GM19193 (cell line): ENCODE measurements around the gene FARP2.

Experiments
- POLR2A ChIP-seq: IDR thresholded peaks from 4 replicates; pipeline ENCODE4 v1.6.1; 2011; ENCODE audit not compliant: insufficient read depth, insufficient read length; ENCODE audit errors: extremely low read depth

The FARP2 gene, protein sequence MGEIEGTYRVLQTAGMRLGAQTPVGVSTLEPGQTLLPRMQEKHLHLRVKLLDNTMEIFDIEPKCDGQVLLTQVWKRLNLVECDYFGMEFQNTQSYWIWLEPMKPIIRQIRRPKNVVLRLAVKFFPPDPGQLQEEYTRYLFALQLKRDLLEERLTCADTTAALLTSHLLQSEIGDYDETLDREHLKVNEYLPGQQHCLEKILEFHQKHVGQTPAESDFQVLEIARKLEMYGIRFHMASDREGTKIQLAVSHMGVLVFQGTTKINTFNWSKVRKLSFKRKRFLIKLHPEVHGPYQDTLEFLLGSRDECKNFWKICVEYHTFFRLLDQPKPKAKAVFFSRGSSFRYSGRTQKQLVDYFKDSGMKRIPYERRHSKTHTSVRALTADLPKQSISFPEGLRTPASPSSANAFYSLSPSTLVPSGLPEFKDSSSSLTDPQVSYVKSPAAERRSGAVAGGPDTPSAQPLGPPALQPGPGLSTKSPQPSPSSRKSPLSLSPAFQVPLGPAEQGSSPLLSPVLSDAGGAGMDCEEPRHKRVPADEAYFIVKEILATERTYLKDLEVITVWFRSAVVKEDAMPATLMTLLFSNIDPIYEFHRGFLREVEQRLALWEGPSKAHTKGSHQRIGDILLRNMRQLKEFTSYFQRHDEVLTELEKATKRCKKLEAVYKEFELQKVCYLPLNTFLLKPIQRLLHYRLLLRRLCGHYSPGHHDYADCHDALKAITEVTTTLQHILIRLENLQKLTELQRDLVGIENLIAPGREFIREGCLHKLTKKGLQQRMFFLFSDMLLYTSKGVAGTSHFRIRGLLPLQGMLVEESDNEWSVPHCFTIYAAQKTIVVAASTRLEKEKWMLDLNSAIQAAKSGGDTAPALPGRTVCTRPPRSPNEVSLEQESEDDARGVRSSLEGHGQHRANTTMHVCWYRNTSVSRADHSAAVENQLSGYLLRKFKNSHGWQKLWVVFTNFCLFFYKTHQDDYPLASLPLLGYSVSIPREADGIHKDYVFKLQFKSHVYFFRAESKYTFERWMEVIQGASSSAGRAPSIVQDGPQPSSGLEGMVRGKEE

DNA sequence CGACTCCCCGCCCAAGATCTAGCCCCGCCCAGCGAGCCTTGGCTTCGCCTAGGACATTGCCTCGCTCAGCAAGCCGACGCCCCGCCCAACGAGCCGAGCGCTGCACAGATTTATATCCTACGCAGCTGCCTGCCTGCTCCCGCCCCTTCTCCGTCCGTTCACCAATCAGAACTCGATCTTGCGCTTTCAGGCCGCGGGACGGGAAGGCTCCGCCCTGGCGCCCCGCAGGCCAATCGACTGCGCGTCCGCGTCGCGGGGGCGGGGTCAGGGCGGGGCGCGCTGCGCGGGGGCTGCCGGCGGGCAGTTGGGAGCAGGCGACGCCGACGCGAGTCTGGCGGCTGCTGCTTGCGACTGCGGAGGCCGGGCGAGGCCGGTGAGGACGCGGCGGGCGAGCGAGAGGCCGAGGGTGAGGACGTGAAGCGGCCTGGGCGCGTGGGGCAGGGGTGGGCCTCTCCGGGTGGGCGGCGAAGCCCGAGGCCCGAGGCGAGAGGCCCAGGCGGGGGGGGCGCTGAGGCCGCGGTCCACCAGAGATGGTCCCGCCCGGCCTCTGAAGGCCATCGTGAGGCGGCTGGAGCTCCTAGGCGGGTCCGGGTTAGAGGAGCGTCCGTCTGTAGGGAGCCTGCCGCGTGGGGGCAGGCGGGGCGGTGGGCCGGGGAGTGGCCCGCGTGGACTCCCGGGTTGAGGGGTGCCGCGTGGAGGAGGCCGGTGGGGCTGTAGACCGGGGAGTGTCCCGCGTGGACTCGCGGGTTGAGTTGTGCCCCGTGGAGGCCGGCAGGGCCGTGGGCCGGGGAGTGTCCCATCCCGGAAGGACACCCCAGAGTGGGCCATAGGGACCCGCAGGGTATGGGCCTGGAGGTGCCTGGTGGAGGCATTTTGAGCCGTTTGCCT lies at the start of gene FARP2:
TSS of gene FARP2 (plus strand) at position 303 of the 888 bp plus-strand sequence. CDS start 16,823 bp downstream, outside the sequence.
- peak; percentile 91 for TF ChIP-seq POLR2A

DNA sequence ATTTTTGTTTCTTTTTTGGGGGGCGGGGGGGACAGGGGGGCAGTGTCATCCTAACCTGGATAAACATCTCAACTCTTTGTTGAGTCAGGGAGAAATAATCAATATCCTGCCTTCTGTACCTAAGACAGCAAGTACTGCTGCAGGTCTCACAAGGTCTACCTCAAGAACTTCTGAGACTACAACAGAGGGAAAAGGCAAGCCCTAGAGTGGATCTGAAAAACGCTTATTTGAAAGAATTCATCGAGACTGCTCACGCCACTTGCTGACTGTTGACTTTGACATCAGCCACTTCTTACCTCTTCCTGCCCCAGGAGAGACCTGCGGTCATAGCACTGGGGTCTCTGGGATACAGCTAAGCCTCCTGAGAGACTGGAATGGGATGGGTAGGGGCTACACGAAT lies 49.0 kb upstream of the FARP2 start:
- TF ChIP-seq POLR2A: no peak

DNA sequence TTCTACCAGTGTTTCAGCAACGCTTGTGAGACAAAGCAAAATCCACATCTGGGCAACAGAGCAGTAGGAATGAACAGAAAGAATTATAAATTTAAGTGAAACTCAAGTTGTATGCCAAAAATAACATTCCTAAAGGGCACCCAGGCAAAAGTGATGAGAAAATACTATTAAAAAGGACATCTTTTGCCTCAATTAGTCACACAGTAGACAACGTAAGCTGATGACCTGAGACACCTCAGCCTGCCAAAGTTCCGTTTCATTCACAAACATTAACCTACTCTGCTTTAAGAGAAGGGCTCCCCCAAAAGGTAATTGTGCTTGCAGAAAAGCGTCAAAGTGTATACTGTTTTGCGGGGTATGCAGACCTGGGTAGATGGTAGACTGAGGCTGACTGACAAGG lies 47.8 kb upstream of the FARP2 start:
- no peak for TF ChIP-seq POLR2A

DNA sequence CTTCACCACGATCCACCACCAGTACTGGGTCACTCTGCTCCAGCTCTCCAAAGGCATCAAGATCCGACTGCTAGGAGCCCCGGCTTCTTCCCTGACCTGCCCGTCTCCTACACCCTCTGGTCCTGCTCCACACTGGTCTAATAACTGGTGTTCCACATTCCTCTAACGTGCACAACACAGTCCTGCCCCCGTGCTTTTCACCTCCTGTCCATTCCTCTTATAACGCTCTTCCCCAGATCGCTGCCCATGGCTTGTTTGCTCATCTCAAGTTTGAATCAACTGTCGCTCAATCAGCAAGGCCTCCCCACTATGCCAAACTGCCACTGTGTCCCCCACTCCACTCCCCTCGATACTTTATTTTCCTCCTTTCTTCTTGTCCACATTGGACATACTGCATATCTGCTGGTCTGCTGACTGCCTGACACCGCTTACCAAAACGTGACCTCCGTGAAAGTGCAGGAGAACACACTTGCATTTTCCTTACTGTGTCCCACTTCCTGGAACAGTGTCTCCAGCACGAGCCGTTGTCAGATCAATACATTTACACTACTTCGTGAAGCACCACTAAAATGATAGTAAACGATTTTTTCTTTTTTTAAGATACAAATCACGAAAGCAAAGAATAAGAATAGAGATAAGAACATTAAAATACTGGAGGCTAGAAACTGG lies 47.1 kb upstream of the FARP2 start:
- no peak for TF ChIP-seq POLR2A

DNA sequence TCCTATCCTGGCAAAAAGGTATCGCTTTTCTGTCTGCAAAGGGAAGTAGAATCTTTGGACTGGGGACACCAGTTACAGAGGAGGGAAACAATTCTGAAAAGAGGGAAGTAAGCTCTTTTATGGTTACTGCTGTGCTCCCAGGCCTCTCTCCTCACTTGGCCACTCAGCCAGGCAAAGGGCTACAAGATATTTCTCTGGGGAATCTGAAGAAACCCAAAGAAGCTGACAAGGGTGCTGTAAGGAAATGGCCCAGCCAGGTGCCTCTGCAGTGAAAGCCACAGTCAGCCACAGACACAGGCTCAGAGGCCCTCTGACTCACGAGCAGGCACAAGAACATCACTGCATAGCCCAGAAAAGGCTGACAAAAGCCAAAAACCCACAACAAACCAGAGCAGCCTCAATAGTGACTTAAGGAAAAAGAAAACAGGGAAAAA lies 46.4 kb upstream of the FARP2 start:
- no peak for TF ChIP-seq POLR2A

DNA sequence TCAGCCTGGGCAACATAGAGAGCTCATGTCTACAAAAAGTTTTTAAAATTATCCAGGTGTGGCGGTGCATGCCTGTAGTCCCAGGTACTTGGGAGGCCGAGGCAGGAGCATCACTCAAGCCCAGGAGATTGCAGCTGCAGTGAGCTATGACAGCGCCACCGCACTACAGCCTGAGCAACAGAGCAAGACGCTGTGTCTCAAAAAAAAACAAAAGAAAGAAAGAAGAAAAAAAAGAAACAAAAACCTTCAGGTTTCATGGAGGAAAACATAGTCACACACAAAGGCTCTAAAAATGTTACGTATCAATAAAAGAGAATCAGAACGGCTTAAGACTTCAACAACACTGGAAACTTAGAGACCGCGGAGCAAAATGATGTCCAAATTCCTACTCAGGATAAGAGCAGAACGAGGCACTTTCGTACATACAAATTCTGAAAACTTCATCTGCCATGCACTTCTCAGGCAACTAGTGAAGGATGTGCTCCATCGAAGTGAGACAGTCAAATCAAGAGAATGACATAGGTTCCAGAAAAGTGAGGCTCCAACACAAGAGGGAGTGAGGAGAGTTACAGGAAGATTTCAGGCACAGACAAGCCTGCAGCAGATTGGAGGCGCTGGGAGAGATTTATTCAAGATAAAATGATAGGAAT lies 45.0 kb upstream of the FARP2 start:
- no peak for TF ChIP-seq POLR2A

DNA sequence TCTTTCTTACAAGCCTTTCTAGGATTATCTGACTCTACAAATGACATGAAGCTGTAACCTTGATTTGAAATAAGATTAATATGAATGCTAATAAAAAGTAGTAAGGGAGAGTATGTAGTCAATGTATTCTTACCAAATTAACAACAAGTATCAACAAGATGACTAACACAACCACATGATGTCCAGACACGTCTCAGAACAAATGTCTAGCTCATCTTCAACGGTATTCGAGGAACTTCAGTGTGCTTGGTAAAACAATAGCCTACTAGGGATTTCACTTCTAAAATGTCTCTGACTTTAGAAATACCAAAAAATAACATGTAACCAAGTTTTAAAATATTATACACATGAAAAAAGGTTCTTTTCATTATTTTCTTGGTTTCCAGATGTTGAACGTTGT lies 44.0 kb upstream of the FARP2 start:
- TF ChIP-seq POLR2A: no peak

DNA sequence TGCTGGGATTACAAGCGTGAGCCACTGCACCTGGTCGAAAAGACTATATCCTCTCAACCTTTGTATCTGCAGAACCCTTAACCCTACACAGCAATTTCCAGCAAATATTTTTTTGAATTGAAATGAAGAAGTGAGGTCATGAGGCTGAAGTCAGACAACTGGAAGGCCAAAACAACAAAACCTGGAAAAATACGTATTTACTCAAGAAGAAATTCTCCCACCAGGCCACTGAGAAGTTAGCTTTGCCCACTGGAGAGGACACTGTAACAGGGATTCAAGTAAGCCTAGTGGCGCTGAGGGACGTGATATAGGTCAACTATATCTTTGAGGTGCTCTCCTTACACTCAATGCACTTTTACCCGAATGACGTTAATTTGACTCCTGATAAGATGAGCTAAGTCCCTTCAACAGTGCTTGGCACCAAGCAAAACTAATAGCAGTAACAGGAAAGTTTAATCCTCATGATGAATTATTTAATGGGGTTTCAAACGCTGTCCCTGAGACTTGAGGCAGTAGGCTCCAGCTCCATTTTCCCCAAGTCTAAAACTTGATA lies 42.5 kb upstream of the FARP2 start:
- TF ChIP-seq POLR2A: no peak

DNA sequence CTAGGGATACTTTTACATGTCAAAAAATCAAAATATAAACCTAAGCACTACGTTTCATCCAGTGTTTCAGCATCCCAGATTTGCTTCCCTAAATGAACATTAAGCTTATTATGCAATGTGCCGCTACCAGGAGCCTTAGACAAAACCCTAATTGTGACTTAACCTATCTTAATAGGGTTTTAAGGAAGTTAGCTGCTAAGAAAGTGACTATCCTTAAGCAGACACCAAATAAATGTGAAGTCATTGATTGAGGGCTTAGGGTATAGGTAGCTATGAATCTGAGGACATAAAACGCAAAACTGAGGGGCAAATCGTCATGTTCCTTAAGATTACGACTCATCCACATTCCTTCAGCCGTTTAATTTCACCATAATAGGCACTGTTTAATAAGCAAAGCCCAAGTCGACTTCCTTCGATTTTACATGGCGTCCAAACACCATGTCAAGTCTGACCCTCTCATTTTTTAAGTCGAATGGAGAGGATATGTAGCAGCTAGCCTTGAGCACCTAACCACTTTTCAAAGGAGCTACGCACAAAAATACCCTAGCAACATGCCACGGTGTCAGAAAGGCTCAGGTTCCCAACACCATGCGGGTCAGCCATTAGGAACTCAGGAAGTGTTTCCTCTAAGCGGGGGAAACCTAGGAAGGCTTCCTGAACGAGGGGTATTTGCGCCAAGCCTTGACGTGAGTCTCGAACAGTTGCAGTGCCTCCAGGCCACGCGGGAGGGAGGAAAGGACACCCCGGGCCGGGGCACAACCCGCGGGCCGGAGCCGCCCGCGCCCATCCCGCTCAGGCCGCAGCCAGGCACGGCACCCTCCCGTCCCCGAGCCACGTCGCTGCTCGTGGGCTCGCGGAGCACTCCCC lies 41.6 kb upstream of the FARP2 start:
- TF ChIP-seq POLR2A: no peak

DNA sequence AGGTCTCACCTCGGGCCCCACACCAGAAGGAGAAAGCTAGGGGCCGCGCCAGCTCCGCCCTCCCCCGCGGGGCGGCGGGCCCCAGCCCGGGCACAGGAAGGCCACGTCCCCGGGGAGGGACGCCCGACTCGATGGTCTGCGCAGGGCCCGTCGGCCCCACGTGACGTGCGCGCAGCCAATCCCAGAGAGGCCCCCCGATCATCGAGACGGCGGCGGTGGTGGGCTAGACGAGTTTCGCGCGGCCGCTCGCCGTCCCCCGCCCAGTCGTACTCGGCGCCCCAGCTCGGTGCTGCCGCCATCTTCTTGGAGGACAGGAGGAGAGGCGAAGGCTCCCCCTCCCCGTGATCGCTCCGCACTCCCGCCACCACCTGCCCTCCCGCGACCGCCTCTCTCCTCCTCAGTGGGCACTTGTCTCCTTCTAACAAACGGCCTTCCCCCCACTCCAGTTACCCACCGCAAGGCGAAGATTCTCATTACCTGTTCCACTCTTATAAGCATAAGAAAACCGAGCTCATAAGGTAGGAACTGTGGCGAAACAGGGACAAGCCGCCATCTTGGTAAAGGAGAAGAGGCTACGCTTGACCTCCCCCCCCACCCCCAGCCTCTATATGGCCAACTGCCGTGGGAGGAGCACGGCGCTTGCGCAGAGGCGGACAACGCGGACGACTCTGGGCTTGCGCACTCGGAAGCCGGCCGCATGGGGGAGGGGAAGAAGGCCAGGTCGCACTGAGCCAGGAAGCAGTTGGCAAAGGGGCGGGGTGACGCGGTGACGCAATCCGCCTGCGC lies 40.8 kb upstream of the FARP2 start, which contains the start of gene HDLBP:
TSS of gene HDLBP (minus strand) at position 580 of the 786 bp plus-strand sequence. CDS start 48,803 bp downstream, outside the sequence.
- peak; percentile 94 for TF ChIP-seq POLR2A

DNA sequence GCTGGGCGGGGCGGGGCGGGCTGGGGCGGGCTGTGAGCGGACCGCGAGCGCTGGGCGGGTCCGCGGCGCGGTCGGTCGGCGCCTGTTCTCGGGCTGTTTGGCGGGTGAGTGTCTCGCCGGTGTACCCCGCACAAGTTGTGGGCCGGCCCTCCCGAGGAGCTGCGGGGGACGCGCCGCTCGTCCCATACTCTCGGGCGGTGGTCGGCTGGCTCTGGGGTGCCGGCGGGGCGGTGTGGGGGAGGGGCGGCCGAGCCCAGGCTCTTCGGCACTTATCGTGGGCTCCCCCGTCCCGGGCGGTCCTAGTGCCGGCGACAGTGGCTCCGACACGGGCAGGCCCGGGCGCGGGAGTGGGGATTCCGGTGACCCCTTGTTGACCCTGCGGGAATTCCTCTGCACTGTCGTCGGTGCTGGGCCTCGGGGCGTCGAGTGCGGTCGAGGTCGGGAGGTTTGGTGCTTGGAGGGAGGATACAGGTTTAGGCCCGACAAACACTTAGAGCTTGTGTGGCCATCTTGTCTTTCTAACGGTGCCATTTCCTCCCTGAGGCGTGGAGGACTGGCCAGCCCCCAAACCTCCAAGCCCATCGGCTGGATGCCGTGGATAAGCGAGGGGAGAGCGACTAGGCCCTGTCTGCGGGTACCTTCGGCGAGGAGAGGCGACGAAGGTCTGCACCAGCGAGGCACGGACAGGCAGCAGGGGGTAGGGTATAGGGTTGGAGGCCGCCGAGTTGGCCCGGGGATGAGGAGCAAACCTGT lies 40.0 kb upstream of the FARP2 start, which contains the start of gene SEPTIN2:
TSS of gene SEPTIN2 (plus strand) at position 47 of the 753 bp plus-strand sequence. CDS start 8,308 bp downstream, outside the sequence.
- TF ChIP-seq POLR2A: peak; percentile 64

DNA sequence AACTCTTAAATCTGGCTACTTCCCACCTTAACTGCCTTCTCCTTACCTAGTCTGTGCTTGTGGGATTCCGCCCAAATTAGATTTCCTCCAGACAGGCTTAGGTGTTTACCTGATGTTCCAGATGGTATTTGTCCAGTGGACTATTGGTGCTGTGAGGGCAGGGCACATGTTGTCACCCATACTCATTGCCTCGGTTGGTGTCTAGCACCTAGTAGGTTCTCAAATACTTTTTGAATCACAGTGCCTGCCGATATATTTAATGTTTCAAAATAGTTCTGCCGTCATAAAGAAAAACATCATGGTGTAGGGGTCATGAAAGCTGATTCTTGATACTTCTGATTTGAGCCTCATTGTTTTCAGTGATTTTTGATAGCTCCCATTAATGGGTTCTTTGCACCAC lies 39.3 kb upstream of the FARP2 start:
- no peak for TF ChIP-seq POLR2A
